NCI-H774 (cell line): ENCODE results near the gene KLHL29.

Experiments used
- DNase-seq: peaks from one replicate; lab custom pipeline; 2025; lab: John Stamatoyannopoulos, UW

KLHL29 gene

GRCh38 chr2:23632831-23633395 lies 247.9 kb downstream of the KLHL29 start:
- no peak for DNase-seq

- DNase-seq, result no peak
Measured at GRCh38 chr2:23633966-23634365, 249.0 kb downstream of the KLHL29 start.

GRCh38 chr2:23635442-23636340 lies 250.7 kb downstream of the KLHL29 start:
- no peak for DNase-seq

GRCh38 chr2:23636426-23636825 lies 251.4 kb downstream of the KLHL29 start:
- DNase-seq, result no peak

GRCh38 chr2:23637011-23637778 lies 252.2 kb downstream of the KLHL29 start:
- no peak for DNase-seq

- no peak for DNase-seq
Measured at GRCh38 chr2:23639406-23639982, 254.5 kb downstream of the KLHL29 start.

GRCh38 chr2:23640711-23641110 lies 255.7 kb downstream of the KLHL29 start:
- no peak for DNase-seq

GRCh38 chr2:23642516-23642915 lies 257.5 kb downstream of the KLHL29 start:
- DNase-seq, result no peak

GRCh38 chr2:23645230-23645808 lies 260.3 kb downstream of the KLHL29 start:
- DNase-seq, result no peak

- no peak for DNase-seq
Measured at GRCh38 chr2:23647563-23647962, 262.6 kb downstream of the KLHL29 start.

- DNase-seq, result no peak
Measured at GRCh38 chr2:23649303-23649702, 264.3 kb downstream of the KLHL29 start.

- no peak for DNase-seq
Measured at GRCh38 chr2:23649819-23650218, 264.8 kb downstream of the KLHL29 start.

- no peak for DNase-seq
Measured at GRCh38 chr2:23651187-23652080, 266.5 kb downstream of the KLHL29 start.

- DNase-seq, result no peak
Measured at GRCh38 chr2:23653326-23653725, 268.3 kb downstream of the KLHL29 start.

- DNase-seq, result no peak
Measured at GRCh38 chr2:23654756-23655155, 269.8 kb downstream of the KLHL29 start.

GRCh38 chr2:23655934-23656596 lies 271.1 kb downstream of the KLHL29 start:
- no peak for DNase-seq

GRCh38 chr2:23656597-23656973 lies 271.6 kb downstream of the KLHL29 start:
- no peak for DNase-seq

GRCh38 chr2:23657371-23657770 lies 272.4 kb downstream of the KLHL29 start:
- no peak for DNase-seq

GRCh38 chr2:23657934-23658333 lies 273.0 kb downstream of the KLHL29 start:
- DNase-seq, result no peak

- no peak for DNase-seq
Measured at GRCh38 chr2:23658466-23658942, 273.5 kb downstream of the KLHL29 start.
